ENCODE results near the gene NOXRED1.

The NOXRED1 gene

DNA sequence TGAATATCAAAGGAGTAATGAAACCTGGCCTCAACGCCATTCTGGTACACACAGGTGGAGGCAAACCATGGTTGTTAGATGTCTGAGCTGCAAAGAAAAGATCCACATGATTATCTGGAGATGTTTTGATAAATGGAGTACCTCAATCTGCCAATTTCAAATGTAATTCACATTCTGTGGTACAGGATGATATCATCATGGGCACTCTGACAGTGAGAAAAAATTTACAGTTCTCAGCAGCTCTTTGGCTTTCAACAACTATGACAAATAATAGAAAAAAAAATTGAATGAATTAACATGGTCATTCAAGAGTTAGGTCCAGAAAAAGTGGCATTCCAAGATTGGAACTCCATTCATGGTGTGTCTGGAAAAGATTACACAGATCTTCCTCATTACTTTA is 63.7 kb downstream of the NOXRED1 start:
- TF ChIP-seq, protein P1, sequence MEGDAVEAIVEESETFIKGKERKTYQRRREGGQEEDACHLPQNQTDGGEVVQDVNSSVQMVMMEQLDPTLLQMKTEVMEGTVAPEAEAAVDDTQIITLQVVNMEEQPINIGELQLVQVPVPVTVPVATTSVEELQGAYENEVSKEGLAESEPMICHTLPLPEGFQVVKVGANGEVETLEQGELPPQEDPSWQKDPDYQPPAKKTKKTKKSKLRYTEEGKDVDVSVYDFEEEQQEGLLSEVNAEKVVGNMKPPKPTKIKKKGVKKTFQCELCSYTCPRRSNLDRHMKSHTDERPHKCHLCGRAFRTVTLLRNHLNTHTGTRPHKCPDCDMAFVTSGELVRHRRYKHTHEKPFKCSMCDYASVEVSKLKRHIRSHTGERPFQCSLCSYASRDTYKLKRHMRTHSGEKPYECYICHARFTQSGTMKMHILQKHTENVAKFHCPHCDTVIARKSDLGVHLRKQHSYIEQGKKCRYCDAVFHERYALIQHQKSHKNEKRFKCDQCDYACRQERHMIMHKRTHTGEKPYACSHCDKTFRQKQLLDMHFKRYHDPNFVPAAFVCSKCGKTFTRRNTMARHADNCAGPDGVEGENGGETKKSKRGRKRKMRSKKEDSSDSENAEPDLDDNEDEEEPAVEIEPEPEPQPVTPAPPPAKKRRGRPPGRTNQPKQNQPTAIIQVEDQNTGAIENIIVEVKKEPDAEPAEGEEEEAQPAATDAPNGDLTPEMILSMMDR (IDR thresholded peaks at IDR 0.05): no peak
- Histone ChIP-seq H3K9me3 (no peaks in the 10 kb centered on the region), H3K4me1 (no peaks in the 10 kb centered on the region)

DNA sequence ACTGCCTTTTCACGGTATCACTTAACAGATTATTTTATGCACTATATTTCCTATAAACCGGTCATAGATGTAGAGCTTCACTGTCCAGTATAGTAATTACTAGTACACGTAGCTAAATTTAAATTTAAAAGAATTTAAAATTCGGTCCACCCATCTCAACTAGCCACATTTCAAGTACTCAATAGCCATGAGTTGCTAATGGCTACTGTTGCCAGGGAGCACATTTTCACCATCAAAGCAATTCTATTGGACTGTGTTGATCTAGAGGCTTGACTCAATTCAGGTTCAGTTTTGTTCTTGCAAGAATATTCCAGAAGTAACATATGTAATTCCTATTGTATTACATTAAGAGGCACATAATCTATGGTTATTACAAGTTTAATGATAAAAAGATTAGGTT is 66.4 kb downstream of the NOXRED1 start:
- DNase-seq: no peak
- Histone ChIP-seq H3K36me3 (no peaks in the 10 kb centered on the region), H3K9me3 (no peaks in the 10 kb centered on the region), H3K4me3 (no peak overlapping the region), H3K27me3 (no peaks in the 10 kb centered on the region), H3K4me1 (no peaks in the 10 kb centered on the region), H3K27ac (no peak overlapping the region)
- intact Hi-C loops (cut with DNase I; ENCODE audit: low total_unique reads): no loop called here
- TF ChIP-seq, protein P1 (IDR thresholded peaks at IDR 0.05): no peak

More for the DNA sequence above, 63.7 kb downstream of the NOXRED1 start:
- no peak overlapping the region for H3K27ac ChIP-seq
- no peaks in the 10 kb centered on the region for H3K36me3 ChIP-seq
- intact Hi-C loops (cut with DNase I; ENCODE audit: low total_unique reads): no loop called here
- no peaks in the 10 kb centered on the region for H3K27me3 ChIP-seq
- H3K4me3 ChIP-seq: no peak overlapping the region
- no peak for DNase-seq

DNA sequence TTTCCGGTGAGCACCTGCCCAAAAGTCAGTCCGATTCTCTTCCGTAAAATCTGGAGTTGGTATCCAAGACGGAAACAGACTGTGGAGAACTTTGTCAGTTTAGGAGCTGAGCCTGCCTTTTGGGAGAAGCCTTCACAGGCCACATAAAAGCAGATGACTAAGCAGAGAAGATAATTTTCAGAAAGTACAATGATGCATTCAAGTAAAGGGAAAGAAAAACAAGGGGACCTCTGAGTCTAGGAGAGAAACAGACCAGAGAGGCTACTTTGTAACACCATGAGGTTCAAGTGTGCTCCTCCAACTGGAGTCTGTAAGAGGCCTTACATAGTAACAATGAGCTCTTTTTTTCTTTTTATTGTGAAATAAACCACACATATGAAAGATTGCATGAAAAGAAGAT is 67.5 kb downstream of the NOXRED1 start:
- H3K4me3 ChIP-seq: no peak overlapping the region
- no peaks in the 10 kb centered on the region for H3K9me3 ChIP-seq
- peaks cover 0 to 1% (median under 1%) of the 10 kb centered on the region in 3 donors for H3K36me3 ChIP-seq
- H3K27me3 ChIP-seq: no peaks in the 10 kb centered on the region
- no peaks in the 10 kb centered on the region for H3K4me1 ChIP-seq
- intact Hi-C loops (cut with DNase I; ENCODE audit: low total_unique reads): no loop called here
- no peak for DNase-seq
- H3K27ac ChIP-seq: no peak overlapping the region
- TF ChIP-seq, protein P1 (IDR thresholded peaks at IDR 0.05): no peak

DNA sequence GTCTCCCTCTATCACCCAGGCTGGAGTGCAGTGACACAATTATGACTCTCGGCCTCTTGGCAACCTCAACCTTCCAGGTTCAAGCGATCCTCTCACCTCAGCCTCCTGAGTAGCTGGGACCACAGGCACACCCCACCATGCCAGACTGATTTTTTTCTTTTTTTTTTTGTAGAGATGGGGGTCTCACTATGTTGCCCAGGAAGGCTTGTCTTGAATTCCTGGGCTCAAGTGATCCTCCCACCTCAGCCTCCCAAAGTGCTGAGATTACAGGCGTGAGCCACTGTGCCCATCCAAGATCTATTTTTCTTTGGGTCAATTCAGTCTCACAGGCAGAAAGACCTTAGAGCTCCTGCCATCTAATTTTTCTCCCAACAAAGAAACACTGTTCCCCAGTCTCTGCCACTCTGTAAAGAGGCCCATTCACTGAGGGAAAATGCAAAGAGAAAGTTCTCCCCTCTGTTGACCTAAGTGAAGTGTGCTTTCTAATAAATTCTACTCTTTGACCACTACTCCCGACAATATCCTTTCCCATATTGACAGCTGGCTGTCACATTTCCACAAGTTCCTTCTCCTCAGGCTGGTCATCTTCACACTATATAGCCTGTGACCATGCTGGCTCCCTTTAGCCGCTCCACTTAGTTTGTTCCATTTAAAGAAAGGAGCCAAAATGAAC is 69.7 kb downstream of the NOXRED1 start:
- H3K27me3 ChIP-seq: no peaks in the 10 kb centered on the region
- no peak overlapping the region for H3K27ac ChIP-seq
- no peak overlapping the region for H3K4me3 ChIP-seq
- H3K9me3 ChIP-seq: no peaks in the 10 kb centered on the region
- intact Hi-C loops (cut with DNase I; ENCODE audit: low total_unique reads): no loop called here
- TF ChIP-seq, protein P1 (IDR thresholded peaks at IDR 0.05): no peak
- H3K4me1 ChIP-seq: no peaks in the 10 kb centered on the region
- no peak for DNase-seq
- peaks cover 8 to 11% (median 9%) of the 10 kb centered on the region in 3 donors for H3K36me3 ChIP-seq

DNA sequence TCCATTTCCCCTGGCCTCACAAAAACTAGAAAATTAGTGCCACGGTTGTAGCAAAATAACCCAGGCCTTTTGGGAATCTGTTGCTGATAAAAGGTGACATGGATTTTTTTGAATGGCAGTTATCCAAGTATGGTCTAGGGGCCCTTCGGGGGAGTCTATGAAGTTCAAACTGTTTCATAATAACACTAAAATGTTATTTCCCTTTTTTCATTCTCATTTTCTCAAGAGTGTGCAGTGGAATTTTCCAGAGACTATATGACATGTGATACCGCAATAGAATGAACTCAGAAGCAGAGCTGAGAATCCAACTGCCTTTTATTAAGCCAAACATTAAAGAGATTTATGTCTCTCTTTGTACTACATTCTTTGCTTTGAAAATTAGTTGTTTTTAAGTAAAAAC is 75.6 kb downstream of the NOXRED1 start:
- Histone ChIP-seq H3K27ac (no peak overlapping the region), H3K27me3 (no peaks in the 10 kb centered on the region), H3K9me3 (no peaks in the 10 kb centered on the region), H3K4me3 (no peak overlapping the region), H3K36me3 (peaks cover 17 to 23% (median 19%) of the 10 kb centered on the region in 3 donors), H3K4me1 (no peaks in the 10 kb centered on the region)
- DNase-seq: no peak
- TF ChIP-seq, protein P1 (IDR thresholded peaks at IDR 0.05): no peak
- intact Hi-C loops (cut with DNase I; ENCODE audit: low total_unique reads): no loop called here
